BE2C (cell line): ENCODE results near the gene STRADA.

Source experiments
- DNase-seq: peaks from one replicate; pipeline ENCODE4 v3.0.0-alpha.2; 2020
- H3K27me3 ChIP-seq: fragments of 250-450 bp; sonication (Bioruptor Pico); 2 replicates; pipeline ENCODE4 v1.5.1; 2020; ENCODE audit warnings: mild to moderate bottlenecking
- H3K36me3 ChIP-seq: fragments of 250-450 bp; sonication (Bioruptor Pico); 2 replicates; pipeline ENCODE4 v1.5.1; 2020; ENCODE audit warnings: mild to moderate bottlenecking
- H3K4me1 ChIP-seq: fragments of 250-450 bp; sonication (Bioruptor Pico); 2 replicates; pipeline ENCODE4 v1.5.1; 2020
- H3K4me3 ChIP-seq: 2 replicates; pipeline ENCODE4 v1.5.1; 2011; ENCODE audit warnings: low read depth, low read length
- H3K9me3 ChIP-seq: fragments of 250-450 bp; sonication (Bioruptor Pico); 2 replicates; pipeline ENCODE4 v1.5.1; 2020
- TF ChIP-seq, protein P1 (sequence below): IDR thresholded peaks from 2 replicates; pipeline ENCODE4 v1.5.1; 2012; ENCODE audit warnings: mild to moderate bottlenecking, low read depth, low read length

The STRADA gene

DNA sequence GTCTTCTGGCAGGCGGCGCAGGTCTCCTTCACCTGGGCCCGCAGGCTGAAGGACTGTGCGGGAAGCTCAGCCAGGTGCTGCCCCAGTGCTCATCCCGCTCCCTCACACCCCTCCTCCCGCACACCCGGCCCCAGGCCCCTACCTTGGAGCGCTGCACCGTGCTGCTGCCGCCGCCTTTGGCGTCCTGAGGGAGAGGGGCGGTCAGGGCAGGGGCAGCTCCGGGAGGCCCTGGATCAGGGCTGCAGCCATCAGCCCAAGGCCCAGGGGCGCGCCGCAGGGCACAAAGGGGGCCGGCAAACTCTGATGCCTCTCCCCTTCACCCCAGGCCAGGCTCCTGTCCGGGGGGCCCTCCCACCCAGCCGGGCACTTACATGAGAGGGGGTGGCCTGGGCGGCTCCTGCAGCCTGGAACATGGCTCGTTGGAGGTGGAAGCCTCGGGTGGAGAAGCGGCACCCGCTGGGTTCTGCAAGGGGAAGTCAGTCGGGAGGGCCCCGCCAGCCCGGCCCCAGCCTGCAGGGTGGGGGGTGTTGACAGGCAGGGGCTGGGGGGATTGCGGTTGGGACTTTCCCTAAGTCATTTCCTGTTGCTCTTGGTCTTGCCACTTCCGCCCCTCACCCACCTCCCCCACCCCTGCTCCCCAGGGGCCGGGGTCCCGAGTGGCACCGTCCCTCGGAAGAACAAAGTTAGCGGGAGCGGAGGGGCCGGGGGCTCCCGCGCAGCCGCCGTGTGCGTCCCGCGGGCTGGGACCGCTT lies 42.5 kb downstream of the STRADA start:
- H3K27me3 ChIP-seq, result no peaks in the 10 kb centered on the region
- DNase-seq, result peak; percentile 55
- H3K9me3 ChIP-seq, result peaks cover 4% of the 10 kb centered on the region
- TF ChIP-seq, protein P1, sequence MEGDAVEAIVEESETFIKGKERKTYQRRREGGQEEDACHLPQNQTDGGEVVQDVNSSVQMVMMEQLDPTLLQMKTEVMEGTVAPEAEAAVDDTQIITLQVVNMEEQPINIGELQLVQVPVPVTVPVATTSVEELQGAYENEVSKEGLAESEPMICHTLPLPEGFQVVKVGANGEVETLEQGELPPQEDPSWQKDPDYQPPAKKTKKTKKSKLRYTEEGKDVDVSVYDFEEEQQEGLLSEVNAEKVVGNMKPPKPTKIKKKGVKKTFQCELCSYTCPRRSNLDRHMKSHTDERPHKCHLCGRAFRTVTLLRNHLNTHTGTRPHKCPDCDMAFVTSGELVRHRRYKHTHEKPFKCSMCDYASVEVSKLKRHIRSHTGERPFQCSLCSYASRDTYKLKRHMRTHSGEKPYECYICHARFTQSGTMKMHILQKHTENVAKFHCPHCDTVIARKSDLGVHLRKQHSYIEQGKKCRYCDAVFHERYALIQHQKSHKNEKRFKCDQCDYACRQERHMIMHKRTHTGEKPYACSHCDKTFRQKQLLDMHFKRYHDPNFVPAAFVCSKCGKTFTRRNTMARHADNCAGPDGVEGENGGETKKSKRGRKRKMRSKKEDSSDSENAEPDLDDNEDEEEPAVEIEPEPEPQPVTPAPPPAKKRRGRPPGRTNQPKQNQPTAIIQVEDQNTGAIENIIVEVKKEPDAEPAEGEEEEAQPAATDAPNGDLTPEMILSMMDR, result no peak
- peaks cover 4% of the 10 kb centered on the region; the same call in 1 of the 2 replicates for H3K4me1 ChIP-seq
- H3K4me3 ChIP-seq, result peak overlapping the region; percentile 63
- peaks cover 12% of the 10 kb centered on the region for H3K36me3 ChIP-seq

DNA sequence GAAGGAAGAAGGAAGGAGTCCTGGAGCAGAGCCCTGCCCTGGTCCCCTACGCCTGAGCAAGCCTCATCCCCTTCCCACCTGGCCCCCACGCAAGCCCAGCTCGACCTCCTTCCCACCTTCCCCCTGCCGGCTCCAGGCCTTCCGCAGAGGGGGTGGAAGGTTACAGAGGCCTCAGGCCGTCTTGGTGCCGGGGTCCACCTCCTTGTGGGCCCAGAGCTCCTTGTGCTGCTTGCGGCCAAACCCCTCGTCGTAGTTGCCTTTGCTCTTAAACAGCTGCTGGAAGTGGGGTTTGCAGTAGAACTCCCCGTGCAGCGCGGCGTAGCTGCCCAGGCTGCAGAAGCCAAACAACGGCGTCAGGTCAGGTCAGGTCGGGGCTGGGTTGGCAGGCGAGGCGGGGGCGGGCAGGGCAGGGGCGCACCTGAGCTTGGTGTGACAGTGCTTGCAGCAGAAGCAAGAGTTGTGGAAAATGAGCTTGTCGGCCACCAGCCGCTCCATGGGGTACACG lies 43.2 kb downstream of the STRADA start:
- peaks cover 4% of the 10 kb centered on the region; the same call in 1 of the 2 replicates for H3K4me1 ChIP-seq
- TF ChIP-seq, protein P1, result no peak
- peaks cover 17% of the 10 kb centered on the region for H3K36me3 ChIP-seq
- no peaks in the 10 kb centered on the region for H3K27me3 ChIP-seq
- peak overlapping the region; percentile 63 for H3K4me3 ChIP-seq
- peaks cover 4% of the 10 kb centered on the region for H3K9me3 ChIP-seq
- DNase-seq, result no peak

DNA sequence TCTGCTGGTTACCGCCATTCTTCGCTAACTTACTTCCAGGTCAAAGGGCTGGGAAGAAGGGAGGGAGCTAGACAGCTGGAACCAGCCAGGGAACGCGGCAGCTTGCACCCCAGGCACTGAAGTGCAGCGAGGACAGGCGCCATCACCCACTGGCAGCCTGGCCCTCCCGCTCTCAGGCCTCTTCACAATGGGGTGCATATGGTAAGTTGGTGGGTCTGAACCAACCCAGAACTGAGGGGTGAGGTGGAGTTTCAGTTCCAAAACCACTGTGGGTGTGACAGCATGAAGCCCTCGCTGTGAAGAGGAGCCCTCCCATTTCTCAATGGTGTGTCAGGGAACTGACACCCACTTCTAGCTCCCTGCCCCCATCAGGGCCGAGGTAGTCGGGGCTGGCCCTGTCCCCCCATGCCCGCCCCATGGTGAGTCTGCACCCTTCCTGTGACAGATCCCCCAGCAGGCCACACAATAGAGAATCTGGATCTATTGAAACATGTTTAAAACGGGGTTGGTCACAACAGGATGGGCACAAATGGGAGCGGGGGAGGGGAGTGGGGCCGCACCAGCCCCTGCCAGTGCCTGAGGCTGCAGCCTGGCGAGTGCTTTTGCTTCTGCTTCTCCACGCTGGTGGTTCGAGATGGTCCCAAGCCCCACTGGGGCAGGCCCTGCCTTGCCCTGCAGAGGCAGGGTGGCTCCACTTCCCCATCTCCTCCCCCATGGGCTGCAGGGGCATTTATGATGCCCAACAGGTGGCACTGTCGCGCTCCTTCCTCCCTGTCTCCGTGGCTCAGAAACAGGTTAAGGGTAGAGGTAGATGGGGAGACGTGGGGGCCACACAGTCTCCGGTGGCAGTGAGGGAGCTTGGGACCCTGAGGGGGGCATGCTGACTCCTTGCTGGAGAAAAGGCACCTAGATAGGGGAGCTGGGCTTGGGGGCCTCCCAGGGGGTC lies 44.0 kb downstream of the STRADA start:
- peaks cover 4% of the 10 kb centered on the region; the same call in 1 of the 2 replicates for H3K4me1 ChIP-seq
- peaks cover 4% of the 10 kb centered on the region for H3K9me3 ChIP-seq
- H3K36me3 ChIP-seq, result peaks cover 24% of the 10 kb centered on the region
- no peaks in the 10 kb centered on the region for H3K27me3 ChIP-seq
- TF ChIP-seq, protein P1, result peak; percentile 61
- H3K4me3 ChIP-seq, result no peak overlapping the region
- peak; percentile 60 for DNase-seq

DNA sequence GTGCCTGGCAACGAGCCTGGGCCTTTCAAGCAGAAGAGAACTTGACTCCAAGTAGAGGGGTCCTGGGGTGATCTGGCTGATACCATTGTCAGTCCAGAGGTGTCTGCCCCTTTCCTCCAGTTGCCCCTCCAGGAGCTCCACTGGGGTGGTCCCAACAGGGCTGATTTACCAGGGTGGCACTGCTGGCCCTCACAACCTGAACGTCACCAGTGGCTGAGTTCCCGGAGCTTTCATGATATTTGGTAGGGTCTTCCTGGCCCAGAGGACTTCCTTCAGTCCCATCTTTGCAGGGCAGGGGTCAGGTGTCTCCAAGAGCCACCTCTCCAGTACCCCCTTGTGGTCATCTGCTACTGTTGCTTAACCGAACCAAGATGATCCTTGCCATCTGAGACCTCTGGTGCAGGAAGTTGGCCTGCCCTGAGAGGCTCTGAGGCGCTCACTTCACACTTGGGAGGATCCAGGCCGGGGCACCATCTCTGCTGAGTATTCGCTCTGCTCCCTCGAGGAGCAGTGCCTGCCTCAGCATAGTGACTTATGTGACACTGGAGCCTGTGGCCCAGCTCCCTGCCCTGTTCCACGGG lies 45.1 kb downstream of the STRADA start:
- peak; percentile 58 for DNase-seq
- Histone ChIP-seq H3K4me1 (peaks cover 4% of the 10 kb centered on the region; the same call in 1 of the 2 replicates), H3K4me3 (no peak overlapping the region)

DNA sequence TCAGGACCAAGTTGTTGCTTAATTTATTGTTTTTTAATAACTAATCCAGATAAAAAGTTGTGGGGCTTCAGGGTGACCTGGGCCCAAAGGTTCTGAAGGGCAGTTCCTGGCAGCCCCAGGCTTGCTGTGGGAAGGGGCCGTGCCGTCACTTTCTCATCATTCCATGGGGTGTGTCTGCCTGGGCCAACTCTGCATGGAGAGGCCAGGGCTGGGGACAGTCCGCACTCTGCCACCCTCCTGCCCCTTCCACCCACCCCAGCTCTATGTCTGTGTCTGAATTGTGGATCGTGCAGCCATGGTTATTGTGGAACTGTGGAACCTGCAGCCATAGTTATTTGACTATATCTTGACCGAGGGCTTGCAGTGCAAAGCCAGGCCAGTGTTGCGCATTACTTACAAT lies 45.7 kb downstream of the STRADA start:
- peaks cover 2% of the 10 kb centered on the region; the same call in 1 of the 2 replicates for H3K4me1 ChIP-seq
- H3K36me3 ChIP-seq, result peaks cover 41% of the 10 kb centered on the region
- no peak overlapping the region for H3K4me3 ChIP-seq
- TF ChIP-seq, protein P1, result no peak
- H3K27me3 ChIP-seq, result no peaks in the 10 kb centered on the region
- no peak for DNase-seq
- peaks cover 3% of the 10 kb centered on the region for H3K9me3 ChIP-seq

More for the DNA sequence above, 45.1 kb downstream of the STRADA start:
- Histone ChIP-seq H3K9me3 (peaks cover 4% of the 10 kb centered on the region), H3K27me3 (no peaks in the 10 kb centered on the region), H3K36me3 (peaks cover 35% of the 10 kb centered on the region)
- TF ChIP-seq, protein P1, result peak; percentile 72
